T-helper 2 cell treated with Interferon-gamma antibody and Interleukin-4, amounts not matched to agents 5 μg/mL and 100 μg/mL, for 36 hours (primary cell): ENCODE results near the gene SGCG.

Experiments
- DNase-seq: peaks from one replicate; pipeline ENCODE4 v3.0.0; 2021; ENCODE audit warnings: low spot score
- H3K27ac Mint-ChIP-seq: one replicate; pipeline ENCODE4 v1.8.0; 2021; ENCODE audit warnings: mild to moderate bottlenecking, mixed read lengths
- H3K27me3 Mint-ChIP-seq: one replicate; pipeline ENCODE4 v1.8.0; 2021; ENCODE audit warnings: low read depth, mixed read lengths
- H3K36me3 Mint-ChIP-seq: one replicate; pipeline ENCODE4 v1.8.0; 2021; ENCODE audit warnings: low read depth, mixed read lengths
- H3K4me1 Mint-ChIP-seq: one replicate; pipeline ENCODE4 v1.8.0; 2021; ENCODE audit warnings: low read depth, mixed read lengths
- H3K4me3 Mint-ChIP-seq: one replicate; pipeline ENCODE4 v1.8.0; 2022; ENCODE audit warnings: mild to moderate bottlenecking, moderate library complexity, mixed read lengths
- H3K9me3 Mint-ChIP-seq: one replicate; pipeline ENCODE4 v1.8.0; 2021; ENCODE audit warnings: mixed read lengths

Gene SGCG

DNA sequence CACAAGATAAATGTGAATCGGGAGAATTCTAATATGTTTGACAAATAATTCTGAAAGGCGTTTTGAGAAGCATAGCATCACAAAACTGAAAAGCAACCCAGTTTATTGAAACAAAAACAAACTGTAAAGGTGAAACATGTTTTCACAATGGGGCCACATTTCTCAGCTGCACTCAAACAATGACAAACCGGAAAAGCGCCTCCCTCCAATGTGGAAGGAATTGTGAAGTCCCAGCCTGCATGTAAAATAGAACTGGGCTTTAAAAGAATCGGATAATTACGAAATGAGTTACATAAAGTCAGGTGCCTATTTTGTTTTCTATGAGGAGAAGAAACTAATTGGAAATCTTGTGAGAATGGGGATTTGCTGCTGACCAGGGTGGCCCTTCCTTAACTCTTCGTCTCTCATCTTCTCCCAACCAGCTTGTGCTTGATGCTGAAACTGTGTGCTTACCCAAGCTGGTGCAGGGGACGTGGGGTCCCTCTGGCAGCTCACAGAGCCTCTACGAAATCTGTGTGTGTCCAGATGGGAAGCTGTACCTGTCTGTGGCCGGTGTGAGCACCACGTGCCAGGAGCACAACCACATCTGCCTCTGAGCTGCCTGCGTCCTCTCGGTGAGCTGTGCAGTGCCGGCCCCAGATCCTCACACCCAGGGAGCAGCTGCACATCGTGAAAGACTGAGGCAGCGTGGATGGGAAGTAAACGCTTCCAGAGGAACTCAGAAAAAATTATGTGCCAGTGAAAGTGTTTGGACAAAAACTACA, 143.3 kb downstream of the SGCG start:
- H3K27ac Mint-ChIP-seq = no peak overlapping the region
- H3K36me3 Mint-ChIP-seq = no peaks in the 10 kb centered on the region
- H3K9me3 Mint-ChIP-seq = no peaks in the 10 kb centered on the region
- no peak overlapping the region for H3K4me3 Mint-ChIP-seq
- H3K27me3 Mint-ChIP-seq = no peaks in the 10 kb centered on the region
- DNase-seq = no peak
- H3K4me1 Mint-ChIP-seq = peaks cover 36% of the 10 kb centered on the region

GRCh38 chr13:23325191-23325590, 144.4 kb downstream of the SGCG start:
- DNase-seq = no peak
- Mint-ChIP-seq H3K36me3 (no peaks in the 10 kb centered on the region), H3K4me1 (peaks cover 25% of the 10 kb centered on the region), H3K27me3 (no peaks in the 10 kb centered on the region), H3K27ac (no peak overlapping the region), H3K9me3 (no peaks in the 10 kb centered on the region), H3K4me3 (no peak overlapping the region)

- no peaks in the 10 kb centered on the region for H3K27me3 Mint-ChIP-seq
- H3K27ac Mint-ChIP-seq = no peak overlapping the region
- no peak overlapping the region for H3K4me3 Mint-ChIP-seq
- DNase-seq = no peak
- peaks cover 29% of the 10 kb centered on the region for H3K9me3 Mint-ChIP-seq
- H3K36me3 Mint-ChIP-seq = peaks cover 40% of the 10 kb centered on the region
- H3K4me1 Mint-ChIP-seq = no peaks in the 10 kb centered on the region
Observed at GRCh38 chr13:23330356-23330755, 149.6 kb downstream of the SGCG start.

GRCh38 chr13:23339225-23339624, 158.4 kb downstream of the SGCG start:
- Mint-ChIP-seq H3K4me1 (no peaks in the 10 kb centered on the region), H3K4me3 (no peak overlapping the region), H3K9me3 (peaks cover 54% of the 10 kb centered on the region), H3K27me3 (no peaks in the 10 kb centered on the region), H3K27ac (no peak overlapping the region), H3K36me3 (peaks cover 70% of the 10 kb centered on the region)
- no peak for DNase-seq

GRCh38 chr13:23344931-23345595, 164.3 kb downstream of the SGCG start:
- H3K27me3 Mint-ChIP-seq = no peaks in the 10 kb centered on the region
- H3K36me3 Mint-ChIP-seq = peaks cover 75% of the 10 kb centered on the region
- no peak for DNase-seq
- no peak overlapping the region for H3K4me3 Mint-ChIP-seq
- peaks cover 6% of the 10 kb centered on the region for H3K9me3 Mint-ChIP-seq
- no peaks in the 10 kb centered on the region for H3K4me1 Mint-ChIP-seq
- H3K27ac Mint-ChIP-seq = no peak overlapping the region

- Mint-ChIP-seq H3K27ac (no peak overlapping the region), H3K4me1 (no peaks in the 10 kb centered on the region), H3K9me3 (peaks cover 2% of the 10 kb centered on the region), H3K36me3 (peaks cover 75% of the 10 kb centered on the region), H3K4me3 (no peak overlapping the region), H3K27me3 (no peaks in the 10 kb centered on the region)
- DNase-seq = no peak
Observed at GRCh38 chr13:23347601-23348000, 166.8 kb downstream of the SGCG start.

DNA sequence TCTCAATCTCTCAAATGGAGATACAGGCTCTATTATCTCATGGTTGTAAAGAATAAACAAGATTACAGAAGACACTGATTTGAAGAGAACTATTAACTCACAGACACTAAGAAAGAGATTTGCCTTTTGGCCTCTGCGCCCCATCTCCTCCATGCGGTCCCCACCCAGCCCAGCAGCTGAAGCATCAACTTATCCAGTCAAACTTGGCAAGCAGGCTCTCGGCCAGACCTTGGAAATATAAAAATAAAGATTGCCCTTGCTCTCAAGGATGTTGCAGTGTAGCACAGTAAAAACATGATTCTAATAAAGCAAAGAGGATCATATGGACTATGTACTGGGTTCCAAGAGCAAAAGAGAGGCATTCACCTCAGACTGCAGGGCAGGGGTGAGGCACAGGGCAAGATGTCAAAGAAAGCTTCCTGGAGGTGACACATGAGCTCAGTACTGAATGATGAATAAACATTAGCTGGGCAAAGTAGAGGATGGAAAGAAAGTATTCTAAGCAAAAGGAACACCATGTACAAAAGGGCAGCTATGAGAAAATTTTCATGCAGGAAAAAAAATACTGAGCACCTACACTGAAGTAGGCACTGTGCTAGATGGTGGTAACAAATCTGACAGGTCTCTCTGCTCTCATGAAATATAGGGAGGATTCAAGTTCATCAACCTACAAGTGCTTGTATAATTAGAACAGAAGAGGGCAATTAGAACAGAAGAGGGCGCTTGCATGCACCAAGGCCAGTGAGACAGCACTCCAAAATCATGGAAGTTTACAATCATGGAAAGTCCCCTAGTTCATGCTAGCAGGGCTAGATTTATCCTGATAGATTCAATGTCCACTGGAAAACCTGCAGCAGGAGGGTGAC, 167.7 kb downstream of the SGCG start:
- no peaks in the 10 kb centered on the region for H3K27me3 Mint-ChIP-seq
- peaks cover 2% of the 10 kb centered on the region for H3K9me3 Mint-ChIP-seq
- H3K36me3 Mint-ChIP-seq = peaks cover 72% of the 10 kb centered on the region
- no peak for DNase-seq
- H3K27ac Mint-ChIP-seq = no peak overlapping the region
- no peak overlapping the region for H3K4me3 Mint-ChIP-seq
- H3K4me1 Mint-ChIP-seq = no peaks in the 10 kb centered on the region

DNA sequence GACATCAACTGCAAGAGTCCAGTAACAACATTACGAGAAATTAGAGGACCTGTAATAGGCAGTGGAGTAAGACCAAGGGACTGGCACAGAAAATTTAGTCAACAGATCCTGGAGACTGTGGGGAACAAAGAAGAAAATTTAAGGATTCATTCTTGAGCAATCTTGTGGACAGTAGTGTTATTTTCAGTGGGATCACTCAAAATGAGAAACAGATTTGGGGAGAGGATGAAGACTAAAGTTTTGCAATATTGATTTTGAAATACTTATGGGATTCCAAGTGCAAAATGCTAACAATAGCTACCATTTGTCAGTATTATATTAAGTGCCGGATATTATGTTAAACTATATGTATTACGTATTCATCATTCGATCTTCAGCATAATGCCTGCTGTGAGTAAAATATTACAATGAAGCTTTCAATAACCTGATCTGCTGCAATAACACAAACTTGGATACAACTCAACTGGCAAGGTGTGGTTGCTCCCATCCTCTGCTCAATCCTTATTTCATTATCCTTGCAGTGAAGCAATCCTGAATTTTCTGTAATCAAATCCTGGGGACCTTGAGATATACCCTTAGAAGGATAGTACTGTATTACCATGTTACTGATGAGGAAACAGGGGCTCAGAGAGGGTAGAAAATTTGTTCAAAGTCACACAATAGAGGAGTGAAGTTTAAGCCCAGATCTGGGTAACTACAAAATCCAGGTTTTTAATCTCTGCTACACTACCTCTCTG, 168.6 kb downstream of the SGCG start:
- Mint-ChIP-seq H3K27me3 (no peaks in the 10 kb centered on the region), H3K36me3 (peaks cover 71% of the 10 kb centered on the region), H3K4me1 (no peaks in the 10 kb centered on the region), H3K4me3 (no peak overlapping the region), H3K9me3 (no peaks in the 10 kb centered on the region), H3K27ac (no peak overlapping the region)
- DNase-seq = no peak

GRCh38 chr13:23350009-23350408, 169.2 kb downstream of the SGCG start:
- H3K36me3 Mint-ChIP-seq = peaks cover 73% of the 10 kb centered on the region
- H3K27me3 Mint-ChIP-seq = no peaks in the 10 kb centered on the region
- H3K4me1 Mint-ChIP-seq = no peaks in the 10 kb centered on the region
- H3K27ac Mint-ChIP-seq = no peak overlapping the region
- H3K9me3 Mint-ChIP-seq = no peaks in the 10 kb centered on the region
- no peak overlapping the region for H3K4me3 Mint-ChIP-seq
- DNase-seq = no peak

- no peaks in the 10 kb centered on the region for H3K27me3 Mint-ChIP-seq
- DNase-seq = no peak
- no peaks in the 10 kb centered on the region for H3K4me1 Mint-ChIP-seq
- H3K9me3 Mint-ChIP-seq = no peaks in the 10 kb centered on the region
- no peak overlapping the region for H3K27ac Mint-ChIP-seq
- H3K4me3 Mint-ChIP-seq = no peak overlapping the region
- H3K36me3 Mint-ChIP-seq = peaks cover 66% of the 10 kb centered on the region
Observed at GRCh38 chr13:23352161-23352560, 171.4 kb downstream of the SGCG start.

GRCh38 chr13:23354520-23354919, 173.7 kb downstream of the SGCG start:
- H3K27ac Mint-ChIP-seq = no peak overlapping the region
- H3K27me3 Mint-ChIP-seq = no peaks in the 10 kb centered on the region
- peaks cover 52% of the 10 kb centered on the region for H3K36me3 Mint-ChIP-seq
- no peaks in the 10 kb centered on the region for H3K9me3 Mint-ChIP-seq
- no peaks in the 10 kb centered on the region for H3K4me1 Mint-ChIP-seq
- H3K4me3 Mint-ChIP-seq = no peak overlapping the region
- no peak for DNase-seq

DNA sequence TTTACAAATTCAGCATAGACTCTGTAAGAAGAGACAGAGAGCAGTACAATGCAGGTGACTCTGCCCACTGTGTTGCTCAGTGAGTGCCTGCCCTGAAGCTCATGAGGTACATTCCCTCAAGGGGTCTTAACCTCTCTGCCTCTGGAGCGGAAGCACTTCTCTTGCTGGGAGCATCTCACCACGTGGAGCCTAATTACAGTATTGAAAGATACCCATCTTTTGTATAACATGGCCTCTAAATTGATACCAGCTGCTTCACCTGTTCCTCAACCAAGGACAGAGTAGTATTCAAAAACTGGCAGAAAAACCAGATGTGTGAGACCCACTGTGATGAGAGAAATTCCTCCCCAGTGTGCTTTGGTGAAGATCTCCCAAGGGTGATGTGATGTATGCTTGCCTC, 175.6 kb downstream of the SGCG start:
- Mint-ChIP-seq H3K27ac (no peak overlapping the region), H3K27me3 (no peaks in the 10 kb centered on the region), H3K9me3 (no peaks in the 10 kb centered on the region), H3K36me3 (peaks cover 36% of the 10 kb centered on the region), H3K4me1 (no peaks in the 10 kb centered on the region), H3K4me3 (no peak overlapping the region)
- DNase-seq = no peak

DNA sequence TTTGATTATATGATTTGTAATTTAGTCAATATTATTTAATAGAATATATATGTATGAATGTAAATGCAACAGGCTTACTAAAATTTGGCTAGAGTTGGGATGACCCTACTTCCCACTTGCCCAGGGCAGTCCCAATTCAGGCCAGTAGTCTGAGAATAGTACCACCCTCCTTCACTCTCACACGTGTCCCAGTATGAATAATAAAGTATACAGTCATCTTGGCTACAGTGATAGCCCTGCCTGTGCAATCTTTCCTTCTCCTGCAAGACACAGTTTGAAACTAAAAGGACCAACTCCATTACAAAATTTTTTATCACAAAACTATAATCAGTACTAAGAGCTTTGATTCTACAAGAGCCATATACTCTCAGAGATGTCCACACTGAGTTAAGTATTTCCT, 176.6 kb downstream of the SGCG start:
- no peak for DNase-seq
- Mint-ChIP-seq H3K4me1 (no peaks in the 10 kb centered on the region), H3K36me3 (peaks cover 33% of the 10 kb centered on the region), H3K4me3 (no peak overlapping the region), H3K9me3 (no peaks in the 10 kb centered on the region), H3K27me3 (no peaks in the 10 kb centered on the region), H3K27ac (no peak overlapping the region)
